NCI-H2171 treated with DMSO at 0.1 percent for 48 hours (cell line): ENCODE measurements around the gene PRKAA1.

Experiments used
- DNase-seq: peaks from one replicate; lab custom pipeline; 2025; lab: John Stamatoyannopoulos, UW

PRKAA1 gene

DNA sequence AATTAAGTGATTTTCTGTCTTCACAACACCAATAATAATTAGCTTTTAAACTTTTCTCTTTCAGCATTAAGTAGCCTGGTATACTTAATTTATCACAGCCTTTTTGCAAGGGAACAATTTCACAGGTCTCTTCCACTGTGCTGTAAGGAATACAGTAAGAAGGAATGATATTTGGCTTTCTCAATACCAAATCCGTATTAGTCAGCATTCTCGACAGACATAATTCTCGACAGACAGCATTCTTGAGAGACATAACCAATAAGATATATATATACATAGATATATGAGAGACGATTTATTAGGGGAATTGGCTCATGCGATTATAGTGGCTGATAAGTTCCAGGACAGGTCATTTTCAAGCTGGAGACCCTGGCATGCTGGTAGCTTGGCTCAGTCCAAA, 18.0 kb downstream of the PRKAA1 start:
- no peak for DNase-seq

DNA sequence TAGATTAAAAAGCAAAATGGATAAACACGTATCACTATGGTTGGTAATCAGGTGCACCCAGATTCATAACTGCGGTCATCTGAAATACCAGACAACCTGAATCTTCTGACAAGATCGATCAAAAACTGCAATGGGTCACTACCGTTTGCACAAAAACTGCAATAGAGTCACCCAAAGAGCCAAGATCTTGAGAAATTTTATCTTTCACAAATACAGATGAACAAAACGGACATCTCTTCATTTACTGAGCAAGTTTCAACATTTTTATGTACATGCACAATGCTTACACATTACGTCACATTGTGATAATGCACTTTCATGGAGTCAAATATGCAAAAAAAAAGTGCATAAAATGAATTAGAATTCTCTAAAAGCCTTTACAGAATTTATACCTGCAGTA, 18.6 kb downstream of the PRKAA1 start:
- no peak for DNase-seq

GRCh38 chr5:40778133-40778532, 20.0 kb downstream of the PRKAA1 start:
- no peak for DNase-seq

DNA sequence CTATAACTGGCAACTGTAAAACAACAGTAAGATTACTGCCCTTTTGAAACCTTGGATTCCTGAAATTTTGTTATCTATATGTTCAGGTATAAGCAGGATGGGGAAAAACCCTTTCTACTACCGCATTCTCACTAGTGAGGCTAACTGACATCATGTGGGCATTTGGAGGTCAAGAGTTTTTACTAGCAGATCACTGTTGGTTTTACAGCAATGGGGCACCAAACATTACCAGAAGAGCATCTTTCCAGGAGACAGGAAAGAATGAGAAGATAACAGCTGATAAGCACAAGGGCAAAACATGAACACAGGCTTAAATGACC, 21.6 kb downstream of the PRKAA1 start:
- DNase-seq, result no peak

- DNase-seq, result no peak
Measured at GRCh38 chr5:40775846-40776657, 22.1 kb downstream of the PRKAA1 start.

- no peak for DNase-seq
Measured at GRCh38 chr5:40775085-40775845, 22.9 kb downstream of the PRKAA1 start.

GRCh38 chr5:40774623-40775022, 23.6 kb downstream of the PRKAA1 start:
- DNase-seq, result no peak

GRCh38 chr5:40770764-40771163, 27.4 kb downstream of the PRKAA1 start:
- no peak for DNase-seq

DNA sequence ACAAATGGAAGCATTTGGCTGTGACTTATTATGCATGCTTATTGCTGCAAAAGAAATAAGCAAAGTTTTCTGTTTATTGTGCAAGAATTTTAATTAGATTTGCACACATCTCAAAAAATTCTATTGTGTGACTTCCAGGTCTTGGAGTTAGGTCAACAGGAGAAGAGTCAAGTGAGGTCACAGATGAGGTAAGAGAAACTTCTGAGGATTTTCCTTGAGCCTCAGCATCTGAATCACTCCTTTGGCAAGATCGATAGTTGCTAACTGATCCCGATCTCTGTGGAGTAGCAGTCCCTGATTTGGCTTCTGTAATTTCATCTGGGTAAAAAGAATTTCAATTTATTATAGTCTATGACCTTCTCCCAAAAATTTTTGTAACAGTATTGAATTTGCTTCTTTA, 35.5 kb downstream of the PRKAA1 start:
- DNase-seq, result no peak

- DNase-seq, result no peak
Measured at GRCh38 chr5:40757400-40757799, 40.8 kb downstream of the PRKAA1 start.

DNA sequence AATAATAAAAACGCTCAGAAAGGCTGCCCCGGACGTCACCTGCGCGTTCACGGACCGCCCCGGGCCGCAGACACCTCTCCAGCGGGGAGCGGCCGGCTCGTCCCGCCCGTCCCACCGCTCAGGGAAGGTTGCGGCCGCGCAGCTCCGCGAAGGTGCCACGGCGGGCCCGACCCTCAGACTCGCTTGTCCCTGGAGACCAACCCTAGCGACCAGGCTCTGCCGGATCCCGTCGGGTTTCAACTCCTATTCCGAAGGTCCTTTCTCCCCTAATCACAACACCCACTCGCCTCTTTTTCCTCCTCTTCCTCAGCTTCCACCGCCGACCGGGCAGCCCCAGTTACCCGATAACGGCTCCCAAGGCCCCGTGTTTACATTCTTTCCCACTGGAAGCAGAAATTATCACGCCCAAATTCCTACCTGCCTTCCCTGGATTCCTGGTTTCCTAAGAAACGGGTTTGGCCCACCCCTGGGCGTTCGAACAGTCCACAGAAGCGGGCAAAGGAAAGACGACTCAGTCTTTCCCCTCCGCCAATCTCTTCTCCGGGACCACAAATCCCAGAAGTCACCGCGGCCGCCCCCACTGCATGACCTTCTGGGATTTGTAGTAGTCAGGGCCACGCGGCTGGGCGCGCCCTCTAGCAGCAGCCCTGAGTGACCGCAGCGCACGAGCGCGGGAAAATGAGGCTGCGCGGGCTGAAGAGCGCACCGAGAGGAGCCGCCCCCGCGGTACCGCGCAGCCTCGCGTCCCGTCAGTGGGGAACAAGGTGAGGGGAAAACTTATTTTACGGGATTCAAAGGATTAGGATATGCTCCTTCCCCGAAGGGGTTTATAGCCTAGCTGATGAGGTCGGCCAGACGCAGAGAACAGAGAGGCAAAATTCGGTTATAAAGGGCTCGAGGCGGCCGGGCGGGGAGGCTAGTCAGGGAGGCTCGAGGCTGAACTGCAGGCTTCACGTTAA, 42.5 kb downstream of the PRKAA1 start, which contains the start of gene TTC33:
TTC33 (minus strand) TSS at position 555 of the 959 bp plus-strand sequence. CDS start 8,943 bp downstream, outside the sequence.
- DNase-seq, result peak; percentile 97

GRCh38 chr5:40755093-40755406, 43.1 kb downstream of the PRKAA1 start:
- DNase-seq, result peak; percentile 86

- no peak for DNase-seq
Measured at GRCh38 chr5:40754381-40755092, 43.6 kb downstream of the PRKAA1 start.

GRCh38 chr5:40746703-40747102, 51.5 kb downstream of the PRKAA1 start:
- DNase-seq, result no peak

DNA sequence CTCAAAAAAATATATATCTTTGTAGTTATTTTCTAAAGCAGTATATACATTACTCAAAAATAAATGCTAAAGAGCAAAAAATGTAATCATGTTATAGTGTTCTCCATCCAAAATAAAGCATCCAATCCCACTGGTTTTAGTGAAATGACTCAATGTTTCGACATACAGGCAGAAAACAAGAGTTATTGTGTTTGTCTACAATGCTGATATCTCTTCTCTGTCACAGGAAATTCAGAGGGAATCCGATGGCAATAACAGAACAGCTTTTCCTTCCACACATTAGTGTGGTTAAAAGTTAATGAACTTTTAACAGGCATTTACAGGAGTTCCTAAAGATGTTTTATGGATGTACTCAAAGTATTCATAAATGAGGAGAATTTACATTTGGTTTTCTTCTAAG, 54.4 kb downstream of the PRKAA1 start:
- no peak for DNase-seq

GRCh38 chr5:40738502-40738901, 59.7 kb downstream of the PRKAA1 start:
- DNase-seq, result no peak

- peak; percentile 51 for DNase-seq
Measured at GRCh38 chr5:40736103-40736875, 61.9 kb downstream of the PRKAA1 start.

GRCh38 chr5:40735609-40736008, 62.6 kb downstream of the PRKAA1 start:
- no peak for DNase-seq

- DNase-seq, result no peak
Measured at GRCh38 chr5:40734986-40735385, 63.2 kb downstream of the PRKAA1 start.

DNA sequence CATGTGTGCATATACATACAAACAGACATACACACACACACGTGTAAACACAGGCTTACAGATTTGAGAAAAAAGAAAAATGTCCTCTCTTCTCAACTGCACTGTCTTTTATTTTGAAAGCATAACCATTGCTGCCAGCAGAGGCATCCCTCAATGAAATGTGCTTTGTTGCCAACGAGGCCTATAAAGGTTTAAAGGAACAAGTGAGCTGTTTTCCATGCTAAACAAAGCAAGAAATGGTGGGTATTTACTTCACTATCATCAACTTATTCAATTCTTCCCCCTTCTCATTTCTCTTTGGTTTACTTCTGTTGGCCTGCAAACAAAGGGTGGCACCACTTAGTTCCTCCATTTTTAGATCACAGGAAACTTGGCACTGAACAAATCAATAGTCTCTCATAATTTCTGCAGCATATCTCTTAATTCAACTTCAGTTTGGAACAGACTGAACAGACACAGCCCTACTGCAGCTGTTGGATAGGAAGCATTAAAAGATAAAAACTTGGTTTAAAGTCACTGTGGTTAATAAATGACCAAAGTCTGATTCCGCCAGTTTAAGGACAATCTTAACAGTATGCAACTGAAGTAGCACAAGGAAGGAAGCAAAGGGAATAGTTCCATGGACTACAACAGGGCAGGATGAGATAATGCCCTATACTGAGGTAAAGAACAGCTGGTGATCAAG, 64.2 kb downstream of the PRKAA1 start:
- DNase-seq, result no peak
